GM23338 (cell line): ENCODE results near the gene EML4. TPM values are rescaled to one million over a fixed set of nuclear protein-coding genes. Genes with fewer than 3 reads are reported as not detected.

Experiments
- ATAC-seq: fragments of 200-7000 bp; cut with Tn5 transposase; 3 replicates; pipeline ENCODE4 v1.9.1; 2020
- DNase-seq: peaks from one replicate; pipeline ENCODE4 v3.0.0-alpha.2; 2015; ENCODE audit warnings: low spot score
- H2AFZ ChIP-seq: fragments of 200-600 bp; sonication (generic); 2 replicates; pipeline ENCODE4 v1.8.0; 2016; ENCODE audit warnings: antibody characterized with exemption, mild to moderate bottlenecking, moderate library complexity
- H3F3A ChIP-seq: fragments of 200-600 bp; sonication (generic); replicated peaks from 2 replicates; pipeline ENCODE4 v1.8.0; 2017; ENCODE audit warnings: antibody characterized with exemption, mixed run types, low read depth
- H3K27ac ChIP-seq: fragments of 200-600 bp; sonication (generic); 2 replicates; pipeline ENCODE4 v1.6.1; 2016; ENCODE audit warnings: low read depth
- H3K27me3 ChIP-seq: fragments of 200-600 bp; sonication (generic); 2 replicates; pipeline ENCODE4 v1.8.0; 2016; ENCODE audit warnings: mild to moderate bottlenecking, mixed run types, moderate library complexity; ENCODE audit not compliant: insufficient read depth
- H3K36me3 ChIP-seq: fragments of 200-600 bp; sonication (generic); 2 replicates; pipeline ENCODE4 v1.8.0; 2016; ENCODE audit warnings: mild to moderate bottlenecking; ENCODE audit not compliant: insufficient read depth
- H3K4me1 ChIP-seq: fragments of 200-600 bp; sonication (generic); 2 replicates; pipeline ENCODE4 v1.8.0; 2016; ENCODE audit warnings: mild to moderate bottlenecking, moderate library complexity; ENCODE audit not compliant: insufficient read depth
- H3K4me2 ChIP-seq: fragments of 200-600 bp; sonication (generic); 2 replicates; pipeline ENCODE4 v1.7.1; 2017; ENCODE audit warnings: mixed run types
- H3K4me3 ChIP-seq: fragments of 200-600 bp; sonication (generic); 2 replicates; pipeline ENCODE4 v1.6.1; 2016; ENCODE audit warnings: mixed run types
- H3K79me2 ChIP-seq: fragments of 200-600 bp; sonication (generic); replicated peaks from 2 replicates; pipeline ENCODE4 v1.8.0; 2017; ENCODE audit warnings: mild to moderate bottlenecking; ENCODE audit not compliant: insufficient read depth
- H3K9me2 ChIP-seq: fragments of 200-600 bp; sonication (generic); 2 replicates; pipeline ENCODE4 v1.8.0; 2017; ENCODE audit not compliant: insufficient read depth
- H4K20me1 ChIP-seq: fragments of 200-600 bp; sonication (generic); replicated peaks from 2 replicates; pipeline ENCODE4 v1.8.0; 2017; ENCODE audit warnings: mild to moderate bottlenecking; ENCODE audit not compliant: insufficient read depth
- H3K27ac Mint-ChIP-seq: 2 replicates; pipeline ENCODE4 v1.8.0; 2020; ENCODE audit warnings: inconsistent platforms, mild to moderate bottlenecking, moderate library complexity, mixed read lengths
- H3K27me3 Mint-ChIP-seq: 3 replicates; pipeline ENCODE4 v1.8.0; 2022; ENCODE audit warnings: low read depth, mild to moderate bottlenecking, moderate library complexity, mixed read lengths, inconsistent platforms; ENCODE audit not compliant: insufficient read depth, poor library complexity
- H3K36me3 Mint-ChIP-seq: 3 replicates; pipeline ENCODE4 v1.8.0; 2021; ENCODE audit warnings: low read depth, mild to moderate bottlenecking, inconsistent platforms, moderate library complexity, mixed read lengths
- H3K4me1 Mint-ChIP-seq: 3 replicates; pipeline ENCODE4 v1.8.0; 2020; ENCODE audit warnings: mild to moderate bottlenecking, inconsistent platforms, mixed read lengths
- H3K4me3 Mint-ChIP-seq: 3 replicates; pipeline ENCODE4 v1.8.0; 2021; ENCODE audit warnings: moderate library complexity, mild to moderate bottlenecking, inconsistent platforms, mixed read lengths
- H3K9me3 Mint-ChIP-seq: 3 replicates; pipeline ENCODE4 v1.8.0; 2020; ENCODE audit warnings: moderate library complexity, mild to moderate bottlenecking, inconsistent platforms, mixed read lengths
- CREB1 ChIP-seq: fragments of 250-450 bp; sonication (Bioruptor Pico); IDR thresholded peaks from 2 replicates; pipeline ENCODE4 v1.5.0; 2020; ENCODE audit warnings: low read depth, mild to moderate bottlenecking, moderate library complexity
- EZH2 ChIP-seq: fragments of 200-600 bp; sonication (generic); IDR thresholded peaks from one replicate; pipeline ENCODE4 v1.8.0; 2017; ENCODE audit warnings: antibody characterized with exemption, mild to moderate bottlenecking, low read depth; ENCODE audit not compliant: unreplicated experiment
- EZH2phosphoT487 ChIP-seq: fragments of 200-600 bp; sonication (generic); IDR thresholded peaks from one replicate; pipeline ENCODE4 v1.8.1; 2018; ENCODE audit warnings: antibody characterized with exemption; ENCODE audit not compliant: unreplicated experiment
- JUNB ChIP-seq: IDR thresholded peaks from one replicate; pipeline ENCODE4 v1.6.1; 2016; ENCODE audit warnings: antibody characterized with exemption; ENCODE audit not compliant: unreplicated experiment
- NANOG ChIP-seq: IDR thresholded peaks from 2 replicates; pipeline ENCODE4 v1.6.1; 2016; ENCODE audit warnings: antibody characterized with exemption, borderline replicate concordance
- POLR2AphosphoS5 ChIP-seq: IDR thresholded peaks from 2 replicates; pipeline ENCODE4 v1.6.1; 2016; ENCODE audit warnings: antibody characterized with exemption, low read depth
- STAT1 ChIP-seq: IDR thresholded peaks from one replicate; pipeline ENCODE4 v1.6.1; 2016; ENCODE audit warnings: antibody characterized with exemption; ENCODE audit not compliant: unreplicated experiment
- ZNF114 ChIP-seq: fragments of 250-450 bp; sonication (Bioruptor Pico); IDR thresholded peaks from 2 replicates; pipeline ENCODE4 v1.5.0; 2020; ENCODE audit warnings: mild to moderate bottlenecking, moderate library complexity
- ZNF331 ChIP-seq: fragments of 250-450 bp; sonication (Bioruptor Pico); IDR thresholded peaks from 2 replicates; pipeline ENCODE4 v1.5.0; 2020; ENCODE audit warnings: low read depth, mild to moderate bottlenecking, moderate library complexity
- polyA plus RNA-seq: library from polyadenylated mRNA; unstranded; fragments of >200 nt; fragmentation: Nextera tagmentation; extraction: Ambion mirVana; gene quantifications from 2 replicates; pipeline ENCODE4 v1.2.1, GENCODE V29; 2016
- total RNA-seq: library from RNA; depleted of rRNA; stranded (reverse); fragments of >200 nt; shearing (Covaris generic); gene quantifications from 2 replicates; pipeline ENCODE4 v1.2.3, GENCODE V29; 2014
- TF ChIP-seq, protein P1 (sequence below): fragments of 250-450 bp; sonication (Bioruptor Pico); IDR thresholded peaks from 2 replicates; pipeline ENCODE4 v1.5.0; 2020; ENCODE audit warnings: mild to moderate bottlenecking, moderate library complexity
- TF ChIP-seq, protein P2 (sequence below): IDR thresholded peaks from 2 replicates; pipeline ENCODE4 v1.6.1; 2016; ENCODE audit warnings: antibody characterized with exemption
- TF ChIP-seq, protein P3 (sequence below), 2 experiments: fragments of 200-600 bp in 1 of 2; sonication (generic) in 1 of 2; conservative IDR thresholded peaks; 2 replicates each; pipeline versions ENCODE4 v1.5.1 to v1.6.1; 2016 to 2017; ENCODE audit warnings: antibody characterized with exemption in 2 of 2, low read depth in 2 of 2, mild to moderate bottlenecking in 2 of 2, moderate library complexity in 1 of 2
- TF ChIP-seq, protein P4 (sequence below): IDR thresholded peaks from one replicate; pipeline ENCODE4 v1.6.1; 2018; ENCODE audit warnings: antibody characterized with exemption; ENCODE audit not compliant: unreplicated experiment

Gene EML4
- total and polyA plus RNA-seq, 2 experiments from 2014 or later: 65.3 to 115 TPM

DNA sequence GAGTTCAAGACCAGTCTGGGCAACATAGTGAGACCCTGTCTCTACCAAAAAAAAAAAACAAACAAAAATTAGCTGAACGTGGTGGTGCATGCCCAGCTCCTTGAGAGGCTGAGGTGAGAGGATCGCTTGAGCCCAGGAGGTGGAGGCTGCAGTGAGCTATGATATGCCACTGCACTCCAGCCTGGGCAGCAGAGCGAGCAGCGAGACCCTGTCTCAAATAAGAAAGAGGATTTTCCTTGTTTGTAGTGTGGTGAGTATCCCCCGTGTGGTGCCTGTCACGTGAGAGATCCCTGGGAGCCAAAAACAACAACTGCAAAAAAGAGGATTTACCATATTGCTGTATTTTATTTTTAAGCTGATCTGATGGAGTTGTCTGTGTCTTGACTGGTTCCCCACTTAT, 9.2 kb downstream of the EML4 start:
- H2AFZ ChIP-seq: no peak overlapping the region
- ATAC-seq (no peak), DNase-seq (no peak)
- no peak overlapping the region for H3K4me3 ChIP-seq
- H3K27me3 ChIP-seq: no peaks in the 10 kb centered on the region
- H3K27ac ChIP-seq: 0 out of 2 replicates have a peak overlapping the region, but pooled peaks have one; percentile 39
- no peaks in the 10 kb centered on the region for H3K9me2 ChIP-seq
- no peaks in the 10 kb centered on the region for H3K4me1 ChIP-seq
- Mint-ChIP-seq H3K9me3 (0 out of 3 replicates have a peak, but pooled peaks cover 3% of the 10 kb centered on the region), H3K36me3 (peaks cover 17% of the 10 kb centered on the region; the same call in 2 of the 3 replicates), H3K27ac (no peak overlapping the region), H3K27me3 (no peaks in the 10 kb centered on the region), H3K4me3 (no peak overlapping the region), H3K4me1 (peaks cover 3% of the 10 kb centered on the region)
- no peaks in the 10 kb centered on the region for H3F3A ChIP-seq
- TF ChIP-seq ZNF331 (no peak), POLR2AphosphoS5 (no peak), ZNF114 (CRISPR knock-in tag) (no peak), CREB1 (no peak), NANOG (no peak), JUNB (no peak), EZH2 (no peak), STAT1 (no peak), EZH2phosphoT487 (no peak)
- TF ChIP-seq, protein P1, sequence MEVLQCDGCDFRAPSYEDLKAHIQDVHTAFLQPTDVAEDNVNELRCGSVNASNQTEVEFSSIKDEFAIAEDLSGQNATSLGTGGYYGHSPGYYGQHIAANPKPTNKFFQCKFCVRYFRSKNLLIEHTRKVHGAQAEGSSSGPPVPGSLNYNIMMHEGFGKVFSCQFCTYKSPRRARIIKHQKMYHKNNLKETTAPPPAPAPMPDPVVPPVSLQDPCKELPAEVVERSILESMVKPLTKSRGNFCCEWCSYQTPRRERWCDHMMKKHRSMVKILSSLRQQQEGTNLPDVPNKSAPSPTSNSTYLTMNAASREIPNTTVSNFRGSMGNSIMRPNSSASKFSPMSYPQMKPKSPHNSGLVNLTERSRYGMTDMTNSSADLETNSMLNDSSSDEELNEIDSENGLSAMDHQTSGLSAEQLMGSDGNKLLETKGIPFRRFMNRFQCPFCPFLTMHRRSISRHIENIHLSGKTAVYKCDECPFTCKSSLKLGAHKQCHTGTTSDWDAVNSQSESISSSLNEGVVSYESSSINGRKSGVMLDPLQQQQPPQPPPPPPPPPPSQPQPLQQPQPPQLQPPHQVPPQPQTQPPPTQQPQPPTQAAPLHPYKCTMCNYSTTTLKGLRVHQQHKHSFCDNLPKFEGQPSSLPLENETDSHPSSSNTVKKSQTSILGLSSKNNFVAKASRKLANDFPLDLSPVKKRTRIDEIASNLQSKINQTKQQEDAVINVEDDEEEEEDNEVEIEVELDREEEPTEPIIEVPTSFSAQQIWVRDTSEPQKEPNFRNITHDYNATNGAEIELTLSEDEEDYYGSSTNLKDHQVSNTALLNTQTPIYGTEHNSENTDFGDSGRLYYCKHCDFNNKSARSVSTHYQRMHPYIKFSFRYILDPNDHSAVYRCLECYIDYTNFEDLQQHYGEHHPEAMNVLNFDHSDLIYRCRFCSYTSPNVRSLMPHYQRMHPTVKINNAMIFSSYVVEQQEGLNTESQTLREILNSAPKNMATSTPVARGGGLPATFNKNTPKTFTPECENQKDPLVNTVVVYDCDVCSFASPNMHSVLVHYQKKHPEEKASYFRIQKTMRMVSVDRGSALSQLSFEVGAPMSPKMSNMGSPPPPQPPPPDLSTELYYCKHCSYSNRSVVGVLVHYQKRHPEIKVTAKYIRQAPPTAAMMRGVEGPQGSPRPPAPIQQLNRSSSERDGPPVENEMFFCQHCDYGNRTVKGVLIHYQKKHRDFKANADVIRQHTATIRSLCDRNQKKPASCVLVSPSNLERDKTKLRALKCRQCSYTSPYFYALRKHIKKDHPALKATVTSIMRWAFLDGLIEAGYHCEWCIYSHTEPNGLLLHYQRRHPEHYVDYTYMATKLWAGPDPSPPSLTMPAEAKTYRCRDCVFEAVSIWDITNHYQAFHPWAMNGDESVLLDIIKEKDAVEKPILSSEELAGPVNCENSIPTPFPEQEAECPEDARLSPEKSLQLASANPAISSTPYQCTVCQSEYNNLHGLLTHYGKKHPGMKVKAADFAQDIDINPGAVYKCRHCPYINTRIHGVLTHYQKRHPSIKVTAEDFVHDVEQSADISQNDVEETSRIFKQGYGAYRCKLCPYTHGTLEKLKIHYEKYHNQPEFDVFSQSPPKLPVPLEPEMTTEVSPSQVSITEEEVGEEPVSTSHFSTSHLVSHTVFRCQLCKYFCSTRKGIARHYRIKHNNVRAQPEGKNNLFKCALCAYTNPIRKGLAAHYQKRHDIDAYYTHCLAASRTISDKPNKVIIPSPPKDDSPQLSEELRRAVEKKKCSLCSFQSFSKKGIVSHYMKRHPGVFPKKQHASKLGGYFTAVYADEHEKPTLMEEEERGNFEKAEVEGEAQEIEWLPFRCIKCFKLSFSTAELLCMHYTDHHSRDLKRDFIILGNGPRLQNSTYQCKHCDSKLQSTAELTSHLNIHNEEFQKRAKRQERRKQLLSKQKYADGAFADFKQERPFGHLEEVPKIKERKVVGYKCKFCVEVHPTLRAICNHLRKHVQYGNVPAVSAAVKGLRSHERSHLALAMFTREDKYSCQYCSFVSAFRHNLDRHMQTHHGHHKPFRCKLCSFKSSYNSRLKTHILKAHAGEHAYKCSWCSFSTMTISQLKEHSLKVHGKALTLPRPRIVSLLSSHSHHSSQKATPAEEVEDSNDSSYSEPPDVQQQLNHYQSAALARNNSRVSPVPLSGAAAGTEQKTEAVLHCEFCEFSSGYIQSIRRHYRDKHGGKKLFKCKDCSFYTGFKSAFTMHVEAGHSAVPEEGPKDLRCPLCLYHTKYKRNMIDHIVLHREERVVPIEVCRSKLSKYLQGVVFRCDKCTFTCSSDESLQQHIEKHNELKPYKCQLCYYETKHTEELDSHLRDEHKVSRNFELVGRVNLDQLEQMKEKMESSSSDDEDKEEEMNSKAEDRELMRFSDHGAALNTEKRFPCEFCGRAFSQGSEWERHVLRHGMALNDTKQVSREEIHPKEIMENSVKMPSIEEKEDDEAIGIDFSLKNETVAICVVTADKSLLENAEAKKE (CRISPR knock-in tag): no peak
- TF ChIP-seq, protein P2, sequence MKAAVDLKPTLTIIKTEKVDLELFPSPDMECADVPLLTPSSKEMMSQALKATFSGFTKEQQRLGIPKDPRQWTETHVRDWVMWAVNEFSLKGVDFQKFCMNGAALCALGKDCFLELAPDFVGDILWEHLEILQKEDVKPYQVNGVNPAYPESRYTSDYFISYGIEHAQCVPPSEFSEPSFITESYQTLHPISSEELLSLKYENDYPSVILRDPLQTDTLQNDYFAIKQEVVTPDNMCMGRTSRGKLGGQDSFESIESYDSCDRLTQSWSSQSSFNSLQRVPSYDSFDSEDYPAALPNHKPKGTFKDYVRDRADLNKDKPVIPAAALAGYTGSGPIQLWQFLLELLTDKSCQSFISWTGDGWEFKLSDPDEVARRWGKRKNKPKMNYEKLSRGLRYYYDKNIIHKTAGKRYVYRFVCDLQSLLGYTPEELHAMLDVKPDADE: no peak
- TF ChIP-seq, protein P3, sequence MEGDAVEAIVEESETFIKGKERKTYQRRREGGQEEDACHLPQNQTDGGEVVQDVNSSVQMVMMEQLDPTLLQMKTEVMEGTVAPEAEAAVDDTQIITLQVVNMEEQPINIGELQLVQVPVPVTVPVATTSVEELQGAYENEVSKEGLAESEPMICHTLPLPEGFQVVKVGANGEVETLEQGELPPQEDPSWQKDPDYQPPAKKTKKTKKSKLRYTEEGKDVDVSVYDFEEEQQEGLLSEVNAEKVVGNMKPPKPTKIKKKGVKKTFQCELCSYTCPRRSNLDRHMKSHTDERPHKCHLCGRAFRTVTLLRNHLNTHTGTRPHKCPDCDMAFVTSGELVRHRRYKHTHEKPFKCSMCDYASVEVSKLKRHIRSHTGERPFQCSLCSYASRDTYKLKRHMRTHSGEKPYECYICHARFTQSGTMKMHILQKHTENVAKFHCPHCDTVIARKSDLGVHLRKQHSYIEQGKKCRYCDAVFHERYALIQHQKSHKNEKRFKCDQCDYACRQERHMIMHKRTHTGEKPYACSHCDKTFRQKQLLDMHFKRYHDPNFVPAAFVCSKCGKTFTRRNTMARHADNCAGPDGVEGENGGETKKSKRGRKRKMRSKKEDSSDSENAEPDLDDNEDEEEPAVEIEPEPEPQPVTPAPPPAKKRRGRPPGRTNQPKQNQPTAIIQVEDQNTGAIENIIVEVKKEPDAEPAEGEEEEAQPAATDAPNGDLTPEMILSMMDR (conservative IDR thresholded peaks at IDR 0.05; ENCODE audit: low read depth in 2 of 2): no peak
- TF ChIP-seq, protein P4, sequence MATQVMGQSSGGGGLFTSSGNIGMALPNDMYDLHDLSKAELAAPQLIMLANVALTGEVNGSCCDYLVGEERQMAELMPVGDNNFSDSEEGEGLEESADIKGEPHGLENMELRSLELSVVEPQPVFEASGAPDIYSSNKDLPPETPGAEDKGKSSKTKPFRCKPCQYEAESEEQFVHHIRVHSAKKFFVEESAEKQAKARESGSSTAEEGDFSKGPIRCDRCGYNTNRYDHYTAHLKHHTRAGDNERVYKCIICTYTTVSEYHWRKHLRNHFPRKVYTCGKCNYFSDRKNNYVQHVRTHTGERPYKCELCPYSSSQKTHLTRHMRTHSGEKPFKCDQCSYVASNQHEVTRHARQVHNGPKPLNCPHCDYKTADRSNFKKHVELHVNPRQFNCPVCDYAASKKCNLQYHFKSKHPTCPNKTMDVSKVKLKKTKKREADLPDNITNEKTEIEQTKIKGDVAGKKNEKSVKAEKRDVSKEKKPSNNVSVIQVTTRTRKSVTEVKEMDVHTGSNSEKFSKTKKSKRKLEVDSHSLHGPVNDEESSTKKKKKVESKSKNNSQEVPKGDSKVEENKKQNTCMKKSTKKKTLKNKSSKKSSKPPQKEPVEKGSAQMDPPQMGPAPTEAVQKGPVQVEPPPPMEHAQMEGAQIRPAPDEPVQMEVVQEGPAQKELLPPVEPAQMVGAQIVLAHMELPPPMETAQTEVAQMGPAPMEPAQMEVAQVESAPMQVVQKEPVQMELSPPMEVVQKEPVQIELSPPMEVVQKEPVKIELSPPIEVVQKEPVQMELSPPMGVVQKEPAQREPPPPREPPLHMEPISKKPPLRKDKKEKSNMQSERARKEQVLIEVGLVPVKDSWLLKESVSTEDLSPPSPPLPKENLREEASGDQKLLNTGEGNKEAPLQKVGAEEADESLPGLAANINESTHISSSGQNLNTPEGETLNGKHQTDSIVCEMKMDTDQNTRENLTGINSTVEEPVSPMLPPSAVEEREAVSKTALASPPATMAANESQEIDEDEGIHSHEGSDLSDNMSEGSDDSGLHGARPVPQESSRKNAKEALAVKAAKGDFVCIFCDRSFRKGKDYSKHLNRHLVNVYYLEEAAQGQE: no peak
- no peaks in the 10 kb centered on the region for H3K36me3 ChIP-seq
- peaks cover 43% of the 10 kb centered on the region; the same call in 1 of the 2 replicates for H4K20me1 ChIP-seq
- H3K79me2 ChIP-seq: peaks cover 100% of the 10 kb centered on the region
- H3K4me2 ChIP-seq: no peak overlapping the region
